Measurements from ENCODE around the gene LAGE3.

Gene LAGE3

GRCh38 chrX:154463611-154464220 lies 15.4 kb downstream of the LAGE3 start:
- in situ Hi-C loops (cut with MboI; ENCODE audit: low pct_unique_long_range_greater_than_20kb, low sequenced_read_pairs), result no loop called here
- no peak for DNase-seq

- in situ Hi-C loops (cut with MboI; ENCODE audit: low pct_unique_long_range_greater_than_20kb, low sequenced_read_pairs), result no loop called here
- DNase-seq, result no peak
These were observed 16.7 kb downstream of the LAGE3 start for GRCh38 chrX:154462396-154462795.

GRCh38 chrX:154460326-154460725 lies 18.8 kb downstream of the LAGE3 start:
- no peak for DNase-seq
- in situ Hi-C loops (cut with MboI; ENCODE audit: low pct_unique_long_range_greater_than_20kb, low sequenced_read_pairs), result no loop called here

GRCh38 chrX:154459832-154460231 lies 19.2 kb downstream of the LAGE3 start:
- in situ Hi-C loops (cut with MboI; ENCODE audit: low pct_unique_long_range_greater_than_20kb, low sequenced_read_pairs), result no loop called here
- peak; percentile 49 for DNase-seq

GRCh38 chrX:154458954-154459778 lies 19.9 kb downstream of the LAGE3 start:
- in situ Hi-C loops (cut with MboI; ENCODE audit: low pct_unique_long_range_greater_than_20kb, low sequenced_read_pairs), result no loop called here
- no peak for DNase-seq

- in situ Hi-C loops (cut with MboI; ENCODE audit: low pct_unique_long_range_greater_than_20kb, low sequenced_read_pairs), result no loop called here
- DNase-seq, result no peak
These were observed 20.7 kb downstream of the LAGE3 start, which contains the start of gene PLXNA3 for GRCh38 chrX:154458116-154458953. PLXNA3 (plus strand) TSS chrX:154458281; CDS start chrX:154460184, 1,903 bp downstream.

- in situ Hi-C loops (cut with MboI; ENCODE audit: low pct_unique_long_range_greater_than_20kb, low sequenced_read_pairs), result no loop called here
These were observed 21.5 kb downstream of the LAGE3 start for GRCh38 chrX:154457491-154458115.

GRCh38 chrX:154452823-154453222 lies 26.3 kb downstream of the LAGE3 start:
- in situ Hi-C loops (cut with MboI; ENCODE audit: low pct_unique_long_range_greater_than_20kb, low sequenced_read_pairs), result no loop called here
- DNase-seq, result no peak

More at GRCh38 chrX:154457491-154458115, 21.5 kb downstream of the LAGE3 start:
- peak; percentile 47 for DNase-seq

- DNase-seq, result no peak
- in situ Hi-C loops (cut with MboI; ENCODE audit: low pct_unique_long_range_greater_than_20kb, low sequenced_read_pairs), result no loop called here
These were observed 28.8 kb downstream of the LAGE3 start for GRCh38 chrX:154450312-154450711.

- in situ Hi-C loops (cut with MboI; ENCODE audit: low pct_unique_long_range_greater_than_20kb, low sequenced_read_pairs), result no loop called here
- no peak for DNase-seq
These were observed 29.5 kb downstream of the LAGE3 start for GRCh38 chrX:154449618-154450017.

- in situ Hi-C loops (cut with MboI; ENCODE audit: low pct_unique_long_range_greater_than_20kb, low sequenced_read_pairs), result no loop called here
- no peak for DNase-seq
These were observed 30.6 kb downstream of the LAGE3 start for GRCh38 chrX:154448484-154448883.

- in situ Hi-C loops (cut with MboI; ENCODE audit: low pct_unique_long_range_greater_than_20kb, low sequenced_read_pairs), result no loop called here
- DNase-seq, result no peak
These were observed 32.7 kb downstream of the LAGE3 start for GRCh38 chrX:154446430-154446829.

GRCh38 chrX:154445776-154446175 lies 33.3 kb downstream of the LAGE3 start:
- in situ Hi-C loops (cut with MboI; ENCODE audit: low pct_unique_long_range_greater_than_20kb, low sequenced_read_pairs), result no loop called here
- no peak for DNase-seq

- in situ Hi-C loops (cut with MboI; ENCODE audit: low pct_unique_long_range_greater_than_20kb, low sequenced_read_pairs), result no loop called here
- DNase-seq, result no peak
These were observed 34.3 kb downstream of the LAGE3 start for GRCh38 chrX:154444755-154445246.

- no peak for DNase-seq
These were observed 34.9 kb downstream of the LAGE3 start, which contains the start of gene FAM50A for GRCh38 chrX:154443992-154444754. FAM50A (plus strand) TSS chrX:154444141; CDS start chrX:154444236, 95 bp downstream.

GRCh38 chrX:154443479-154443910 lies 35.6 kb downstream of the LAGE3 start:
- in situ Hi-C loops (cut with MboI; ENCODE audit: low pct_unique_long_range_greater_than_20kb, low sequenced_read_pairs), result no loop called here
- DNase-seq, result no peak

More at GRCh38 chrX:154443992-154444754, 34.9 kb downstream of the LAGE3 start, which contains the start of gene FAM50A:
- in situ Hi-C loops (cut with MboI; ENCODE audit: low pct_unique_long_range_greater_than_20kb, low sequenced_read_pairs), result no loop called here

GRCh38 chrX:154441984-154442707 lies 36.9 kb downstream of the LAGE3 start:
- in situ Hi-C loops (cut with MboI; ENCODE audit: low pct_unique_long_range_greater_than_20kb, low sequenced_read_pairs), result no loop called here
- no peak for DNase-seq

- in situ Hi-C loops (cut with MboI; ENCODE audit: low pct_unique_long_range_greater_than_20kb, low sequenced_read_pairs), result no loop called here
- DNase-seq, result no peak
These were observed 37.5 kb downstream of the LAGE3 start for GRCh38 chrX:154441564-154441963.

Data from KBM-7 (cell line).